Upper lobe of left lung (tissue), 4 donors: ENCODE results near the gene LRP1.

Experiments
- EP300 ChIP-seq, 4 donors: sonication (generic); formaldehyde crosslinking; IDR thresholded peaks; one replicate each; pipeline ENCODE4 v1.5.1; 2017; ENCODE audit warnings: antibody characterized with exemption in 4 of 4, control low read depth in 2 of 4
- POLR2A ChIP-seq, 4 donors: fragments of 450-650 bp; IDR thresholded peaks; one replicate each; pipeline ENCODE4 v1.5.1; 2016 to 2017; ENCODE audit warnings: antibody characterized with exemption in 4 of 4, mild to moderate bottlenecking in 2 of 4
- POLR2AphosphoS5 ChIP-seq, 2 donors: sonication (generic); formaldehyde crosslinking; IDR thresholded peaks; one replicate each; pipeline ENCODE4 v1.5.1; 2017; ENCODE audit warnings: antibody characterized with exemption in 2 of 2
- TF ChIP-seq, protein P1 (sequence below), 6 experiments: fragments of 450-650 bp in 4 of 6; fragments of 200-600 bp in 2 of 6; sonication (generic) in 2 of 6; IDR thresholded peaks; one replicate each; pipeline ENCODE4 v1.5.1; 2016 to 2019; ENCODE audit warnings: antibody characterized with exemption in 6 of 6

DNA sequence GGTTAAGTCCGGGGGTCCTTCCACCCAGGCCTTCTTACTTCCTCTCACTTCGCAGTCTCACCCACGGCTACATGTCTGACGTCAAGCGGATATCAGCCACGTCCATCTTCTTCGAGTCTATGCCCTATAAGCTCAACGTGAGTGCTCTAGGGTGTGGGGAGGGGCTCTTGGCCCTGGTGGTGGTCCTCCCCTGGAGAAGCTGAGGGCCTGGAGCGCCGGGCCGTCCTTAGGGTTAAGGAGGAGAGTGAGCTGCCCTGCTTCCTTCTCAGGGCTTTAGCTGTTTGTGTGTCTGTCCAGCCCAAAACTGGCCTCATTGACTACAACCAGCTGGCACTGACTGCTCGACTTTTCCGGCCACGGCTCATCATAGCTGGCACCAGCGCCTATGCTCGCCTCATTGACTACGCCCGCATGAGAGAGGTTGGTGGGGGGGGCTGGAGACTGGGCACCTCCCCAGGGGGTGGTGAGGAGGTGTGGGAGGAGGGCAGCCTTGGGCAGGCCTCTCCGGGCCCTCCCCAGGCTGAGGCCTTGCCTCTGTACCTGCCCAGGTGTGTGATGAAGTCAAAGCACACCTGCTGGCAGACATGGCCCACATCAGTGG is 104.0 kb downstream of the LRP1 start:
- TF ChIP-seq, protein P1, sequence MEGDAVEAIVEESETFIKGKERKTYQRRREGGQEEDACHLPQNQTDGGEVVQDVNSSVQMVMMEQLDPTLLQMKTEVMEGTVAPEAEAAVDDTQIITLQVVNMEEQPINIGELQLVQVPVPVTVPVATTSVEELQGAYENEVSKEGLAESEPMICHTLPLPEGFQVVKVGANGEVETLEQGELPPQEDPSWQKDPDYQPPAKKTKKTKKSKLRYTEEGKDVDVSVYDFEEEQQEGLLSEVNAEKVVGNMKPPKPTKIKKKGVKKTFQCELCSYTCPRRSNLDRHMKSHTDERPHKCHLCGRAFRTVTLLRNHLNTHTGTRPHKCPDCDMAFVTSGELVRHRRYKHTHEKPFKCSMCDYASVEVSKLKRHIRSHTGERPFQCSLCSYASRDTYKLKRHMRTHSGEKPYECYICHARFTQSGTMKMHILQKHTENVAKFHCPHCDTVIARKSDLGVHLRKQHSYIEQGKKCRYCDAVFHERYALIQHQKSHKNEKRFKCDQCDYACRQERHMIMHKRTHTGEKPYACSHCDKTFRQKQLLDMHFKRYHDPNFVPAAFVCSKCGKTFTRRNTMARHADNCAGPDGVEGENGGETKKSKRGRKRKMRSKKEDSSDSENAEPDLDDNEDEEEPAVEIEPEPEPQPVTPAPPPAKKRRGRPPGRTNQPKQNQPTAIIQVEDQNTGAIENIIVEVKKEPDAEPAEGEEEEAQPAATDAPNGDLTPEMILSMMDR (IDR thresholded peaks at IDR 0.05): no peak
- TF ChIP-seq POLR2A (IDR thresholded peaks at IDR 0.05) (no peak), POLR2AphosphoS5 (IDR thresholded peaks at IDR 0.05) (no peak), EP300 (IDR thresholded peaks at IDR 0.05) (no peak)
